ENCODE measurements around the gene GDF2.

Gene GDF2

DNA sequence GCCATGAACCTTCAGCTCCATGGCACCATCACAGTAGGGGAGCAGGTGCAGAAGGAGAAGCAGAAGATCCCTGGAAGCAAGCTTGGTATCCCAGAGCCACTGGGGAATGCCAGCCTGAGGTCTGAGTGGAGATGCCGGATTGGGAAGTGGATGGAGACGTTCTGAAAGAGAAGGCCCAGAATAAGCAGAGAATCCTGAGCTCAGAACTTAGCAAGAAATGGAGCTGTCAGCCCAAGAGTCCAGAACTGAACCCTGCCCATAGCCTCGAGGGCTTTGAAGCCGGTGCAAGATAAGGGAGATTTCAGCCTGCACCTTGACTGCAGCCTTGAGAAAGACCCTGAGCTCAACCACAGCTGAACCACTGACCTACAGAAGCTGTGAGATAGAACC is 36.1 kb upstream of the GDF2 start:
- DNase-seq (ENCODE audit: low read depth) = no peak
- no peak overlapping the region for H3K4me3 ChIP-seq (ENCODE audit: control insufficient read depth, low read depth, low read length)
- TF ChIP-seq, protein P1, sequence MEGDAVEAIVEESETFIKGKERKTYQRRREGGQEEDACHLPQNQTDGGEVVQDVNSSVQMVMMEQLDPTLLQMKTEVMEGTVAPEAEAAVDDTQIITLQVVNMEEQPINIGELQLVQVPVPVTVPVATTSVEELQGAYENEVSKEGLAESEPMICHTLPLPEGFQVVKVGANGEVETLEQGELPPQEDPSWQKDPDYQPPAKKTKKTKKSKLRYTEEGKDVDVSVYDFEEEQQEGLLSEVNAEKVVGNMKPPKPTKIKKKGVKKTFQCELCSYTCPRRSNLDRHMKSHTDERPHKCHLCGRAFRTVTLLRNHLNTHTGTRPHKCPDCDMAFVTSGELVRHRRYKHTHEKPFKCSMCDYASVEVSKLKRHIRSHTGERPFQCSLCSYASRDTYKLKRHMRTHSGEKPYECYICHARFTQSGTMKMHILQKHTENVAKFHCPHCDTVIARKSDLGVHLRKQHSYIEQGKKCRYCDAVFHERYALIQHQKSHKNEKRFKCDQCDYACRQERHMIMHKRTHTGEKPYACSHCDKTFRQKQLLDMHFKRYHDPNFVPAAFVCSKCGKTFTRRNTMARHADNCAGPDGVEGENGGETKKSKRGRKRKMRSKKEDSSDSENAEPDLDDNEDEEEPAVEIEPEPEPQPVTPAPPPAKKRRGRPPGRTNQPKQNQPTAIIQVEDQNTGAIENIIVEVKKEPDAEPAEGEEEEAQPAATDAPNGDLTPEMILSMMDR (IDR thresholded peaks at IDR 0.05; ENCODE audit: control insufficient read depth, insufficient read depth, low read depth, low read length, missing control alignments) = no peak

GRCh38 chr10:47286591-47287315 is 35.5 kb upstream of the GDF2 start:
- TF ChIP-seq, protein P1 (IDR thresholded peaks at IDR 0.05; ENCODE audit: control insufficient read depth, insufficient read depth, low read depth, low read length, missing control alignments) = no peak

GRCh38 chr10:47287365-47287802 is 34.9 kb upstream of the GDF2 start:
- TF ChIP-seq, protein P1 (IDR thresholded peaks at IDR 0.05; ENCODE audit: control insufficient read depth, insufficient read depth, low read depth, low read length, missing control alignments) = no peak
- no peak overlapping the region for H3K4me3 ChIP-seq (ENCODE audit: control insufficient read depth, low read depth, low read length)
- no peak for DNase-seq (ENCODE audit: low read depth)

More at GRCh38 chr10:47286591-47287315, 35.5 kb upstream of the GDF2 start:
- DNase-seq (ENCODE audit: low read depth) = no peak
- H3K4me3 ChIP-seq (ENCODE audit: control insufficient read depth, low read depth, low read length) = no peak overlapping the region

DNA sequence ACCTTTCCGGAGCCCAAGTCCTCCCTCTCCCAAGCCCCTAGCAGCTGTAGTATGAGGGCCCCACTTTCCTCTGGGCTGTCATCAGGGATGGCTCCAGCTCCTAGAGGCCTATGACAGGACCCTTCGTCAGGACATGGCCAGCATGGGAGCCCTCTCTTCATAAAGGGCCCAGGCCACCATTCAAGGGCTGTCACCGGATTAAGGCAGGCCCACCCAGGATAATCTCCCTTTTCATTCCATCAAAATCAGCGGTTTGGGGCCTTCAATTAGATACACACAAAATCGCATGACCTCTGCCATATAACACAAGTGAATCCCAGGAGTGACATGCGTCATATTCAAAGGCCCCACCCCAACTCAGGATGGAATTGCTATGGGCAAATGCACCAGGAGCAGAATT is 34.4 kb upstream of the GDF2 start:
- TF ChIP-seq, protein P1 (IDR thresholded peaks at IDR 0.05; ENCODE audit: control insufficient read depth, insufficient read depth, low read depth, low read length, missing control alignments) = no peak
- no peak overlapping the region for H3K4me3 ChIP-seq (ENCODE audit: control insufficient read depth, low read depth, low read length)
- DNase-seq (ENCODE audit: low read depth) = no peak

- no peak for DNase-seq (ENCODE audit: low read depth)
- H3K4me3 ChIP-seq (ENCODE audit: control insufficient read depth, low read depth, low read length) = no peak overlapping the region
- TF ChIP-seq, protein P1 (IDR thresholded peaks at IDR 0.05; ENCODE audit: control insufficient read depth, insufficient read depth, low read depth, low read length, missing control alignments) = no peak
Measured at GRCh38 chr10:47288236-47288635, 34.0 kb upstream of the GDF2 start.

DNA sequence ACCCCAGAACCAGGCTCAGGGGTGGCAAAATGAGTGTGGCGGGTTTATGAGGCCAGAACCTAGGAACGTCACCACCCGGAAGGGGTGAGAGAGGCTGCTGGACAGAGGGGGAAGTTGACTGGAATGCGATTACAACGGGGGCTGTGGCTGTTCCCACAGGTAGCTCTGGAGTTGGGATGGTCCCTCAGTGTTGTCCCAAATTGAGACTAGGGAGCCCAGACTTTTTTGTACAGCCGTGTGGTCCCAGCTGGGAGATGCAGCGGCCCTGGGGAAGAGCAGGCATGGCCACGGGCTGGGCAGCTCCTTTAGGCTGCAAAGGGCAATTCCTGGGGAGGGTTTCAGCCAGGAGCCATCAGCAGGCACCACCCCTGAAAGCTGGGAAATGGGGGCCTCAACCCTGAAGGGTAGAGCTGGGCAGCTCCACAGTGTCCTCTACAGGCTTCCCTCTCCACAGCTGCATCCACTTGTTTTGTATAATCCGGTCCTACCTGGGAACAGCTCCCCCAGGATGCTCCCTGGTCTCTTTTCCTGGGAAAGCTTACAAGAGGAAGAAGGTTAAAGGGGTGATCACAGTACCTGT is 33.2 kb upstream of the GDF2 start:
- no peak for DNase-seq (ENCODE audit: low read depth)
- no peak overlapping the region for H3K4me3 ChIP-seq (ENCODE audit: control insufficient read depth, low read depth, low read length)
- TF ChIP-seq, protein P1 (IDR thresholded peaks at IDR 0.05; ENCODE audit: control insufficient read depth, insufficient read depth, low read depth, low read length, missing control alignments) = no peak

Measured in AG09309 (cell line).